GM18502 (cell line): ENCODE data around the gene AWAT2.

ENCODE experiments used
- ATAC-seq: cut with Tn5 transposase; IDR thresholded peaks from one replicate; pipeline ENCODE4 v1.9.1; 2021; ENCODE audit warnings: mild to moderate bottlenecking; ENCODE audit not compliant: unreplicated experiment, poor library complexity

AWAT2 gene

DNA sequence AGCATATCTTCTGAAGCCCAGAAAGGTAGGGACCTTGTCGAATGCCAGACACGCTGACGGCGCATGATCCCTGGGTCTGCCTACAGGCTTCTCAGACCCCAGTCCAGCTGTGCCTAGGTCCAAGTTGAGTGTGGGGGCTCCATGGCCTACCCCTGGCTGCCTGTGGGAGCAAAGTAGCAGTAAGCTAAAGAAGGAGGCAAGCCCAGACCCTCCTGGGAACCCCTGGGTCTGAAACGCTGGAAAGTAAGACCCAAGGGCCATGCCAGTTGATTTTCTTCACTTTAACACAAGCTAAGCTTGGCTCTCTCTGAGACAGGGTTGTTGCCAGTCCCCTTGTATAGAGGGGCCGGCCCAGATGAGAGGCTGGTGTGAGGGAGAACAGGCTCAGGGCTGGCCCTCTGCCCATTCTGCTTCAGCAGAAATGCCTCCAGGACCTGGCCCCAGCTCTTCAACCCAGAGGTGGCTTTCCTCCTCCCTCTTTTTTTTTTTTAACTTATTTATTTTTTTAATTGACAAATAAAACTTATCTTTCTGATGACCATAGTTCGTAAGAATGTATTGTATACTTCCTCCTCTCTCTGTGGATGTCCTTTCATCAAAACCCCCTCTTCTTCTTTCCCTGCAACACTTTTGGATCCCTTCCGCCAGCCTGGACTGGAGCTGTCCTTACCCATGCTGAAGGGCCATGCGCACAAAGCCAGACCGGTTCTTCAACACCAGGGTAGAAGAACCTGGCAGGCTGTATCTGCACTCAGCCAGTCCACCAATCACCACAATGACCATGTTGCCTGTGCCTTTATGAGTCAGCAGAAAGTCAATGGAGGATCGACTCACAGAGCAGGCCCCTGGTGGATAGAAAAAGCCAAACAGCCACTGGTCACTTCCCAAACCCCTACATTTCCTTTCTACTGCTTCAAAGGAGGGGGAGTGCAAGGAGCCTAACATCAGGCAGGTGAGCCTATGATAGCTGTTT lies 7.1 kb downstream of the AWAT2 start:
- peak; percentile 47 for ATAC-seq

GRCh38 chrX:70041993-70042392 lies 7.7 kb downstream of the AWAT2 start:
- ATAC-seq = no peak

DNA sequence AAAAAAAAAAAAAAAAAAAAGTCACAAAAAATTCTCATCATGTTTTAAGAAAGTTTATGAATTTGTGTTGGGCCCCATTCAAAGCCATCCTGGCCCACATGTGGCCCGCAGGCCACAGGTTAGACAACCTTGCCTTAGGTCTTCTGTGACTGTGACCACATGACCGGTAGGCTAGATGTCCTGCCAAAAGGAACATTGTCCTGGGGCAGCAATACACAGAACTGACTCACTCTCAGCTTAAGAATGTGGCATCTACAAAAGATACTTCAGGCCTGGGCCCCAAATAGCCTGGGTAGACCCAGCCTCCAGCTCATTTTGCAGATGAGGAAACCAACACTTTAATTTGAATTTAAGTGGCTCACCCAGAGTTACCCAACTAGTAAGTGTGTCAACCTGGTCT lies 10.0 kb downstream of the AWAT2 start:
- no peak for ATAC-seq

DNA sequence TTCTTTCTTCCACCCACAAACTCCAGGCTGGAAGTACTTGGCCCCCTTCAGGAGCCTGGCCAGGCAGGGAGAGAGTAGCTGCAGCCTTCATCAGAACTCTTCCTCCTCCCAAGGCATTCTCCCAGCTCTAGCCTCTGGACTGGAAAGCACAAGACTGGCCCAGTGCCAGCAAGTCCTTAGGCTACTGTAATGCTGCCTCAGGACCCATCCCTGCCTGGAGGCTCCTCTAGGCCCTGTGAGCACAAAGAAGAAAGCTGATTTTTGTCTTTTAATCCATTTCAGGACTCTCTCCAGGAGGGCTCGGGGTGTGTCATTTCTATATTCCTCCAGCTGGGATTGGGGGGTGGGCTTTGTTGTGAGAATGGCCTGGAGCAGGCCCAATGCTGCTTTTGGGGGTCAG lies 10.8 kb downstream of the AWAT2 start:
- no peak for ATAC-seq

DNA sequence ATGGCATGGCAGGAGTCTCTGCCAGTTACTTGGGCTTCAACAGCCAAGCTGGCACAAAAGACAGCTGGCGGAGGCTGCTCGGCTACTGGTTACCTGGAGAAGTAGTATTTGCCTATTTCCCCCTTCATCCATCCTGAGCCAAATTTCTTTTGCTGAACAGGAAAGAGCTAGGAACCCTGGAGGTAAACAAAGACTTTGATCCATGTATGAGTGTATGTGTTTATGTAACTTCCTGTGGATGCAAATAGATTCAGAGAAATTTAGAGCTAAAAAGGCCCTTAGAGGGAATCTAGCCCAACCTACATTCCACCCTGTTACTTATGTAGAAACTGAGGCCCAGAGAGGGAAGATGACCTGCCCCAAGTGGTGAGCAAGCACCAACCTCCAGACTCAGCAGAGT lies 11.2 kb downstream of the AWAT2 start:
- no peak for ATAC-seq

DNA sequence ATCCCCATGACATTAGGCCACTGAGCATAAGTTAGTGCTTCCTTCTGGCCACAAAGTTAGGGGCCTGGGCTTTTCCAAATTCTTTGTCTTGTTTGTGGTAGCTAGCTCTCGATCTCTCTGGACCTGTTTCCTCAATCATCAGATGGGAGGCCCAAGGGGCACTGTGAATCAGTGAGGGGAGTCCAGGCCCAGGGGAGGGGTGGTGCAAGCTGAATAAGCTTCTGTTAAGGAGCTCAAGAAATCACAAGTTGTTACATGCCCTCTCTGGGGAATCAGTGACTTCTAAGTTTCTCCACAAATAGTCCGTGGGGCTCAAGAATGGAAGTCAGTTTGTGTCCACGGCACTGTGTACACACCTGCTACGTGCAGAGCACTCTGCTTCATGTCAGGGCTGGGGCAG lies 15.1 kb downstream of the AWAT2 start:
- ATAC-seq = no peak

GRCh38 chrX:70033348-70034051 lies 16.2 kb downstream of the AWAT2 start:
- peak; percentile 74 for ATAC-seq

DNA sequence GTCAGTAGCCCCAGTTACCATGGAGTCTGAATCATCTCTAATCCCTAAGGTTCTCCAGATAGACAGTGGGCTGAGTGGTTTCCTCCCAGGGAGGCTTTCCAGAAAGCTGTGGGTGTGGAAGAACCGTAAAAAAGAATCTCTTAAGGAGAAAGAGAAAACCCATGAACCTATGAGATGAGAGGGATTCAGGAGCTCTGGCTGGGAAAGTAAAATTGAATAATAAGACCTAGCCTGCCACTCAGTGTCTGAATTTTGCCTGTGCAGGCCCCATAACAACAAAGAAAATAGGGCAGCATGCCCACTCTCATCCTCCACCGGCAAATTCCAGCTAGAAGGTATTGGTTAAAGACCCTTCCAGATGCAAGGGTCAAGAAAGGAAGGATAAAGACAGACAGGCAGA lies 16.9 kb downstream of the AWAT2 start:
- no peak for ATAC-seq

- ATAC-seq = peak; percentile 76
These were observed 19.4 kb downstream of the AWAT2 start for GRCh38 chrX:70030301-70030767.

DNA sequence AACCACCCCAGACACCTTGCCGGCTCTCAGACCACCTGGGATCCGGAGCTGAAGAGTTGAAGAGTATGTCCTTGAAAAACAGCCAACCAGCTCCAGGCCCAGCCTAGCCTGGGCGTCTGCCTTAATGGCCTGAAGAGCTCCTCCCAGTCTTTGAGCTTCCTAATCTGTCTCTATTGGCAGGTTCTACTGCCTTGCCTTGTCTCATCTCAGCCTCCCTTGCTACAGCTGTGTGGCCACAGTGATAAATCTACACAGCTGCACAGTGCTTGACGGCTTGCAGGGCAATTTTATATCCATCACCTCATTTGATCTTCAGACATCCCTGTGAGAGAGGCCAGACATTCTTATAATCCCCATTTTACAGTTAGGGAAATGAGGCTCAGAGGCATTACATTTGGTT lies 19.9 kb downstream of the AWAT2 start:
- no peak for ATAC-seq

DNA sequence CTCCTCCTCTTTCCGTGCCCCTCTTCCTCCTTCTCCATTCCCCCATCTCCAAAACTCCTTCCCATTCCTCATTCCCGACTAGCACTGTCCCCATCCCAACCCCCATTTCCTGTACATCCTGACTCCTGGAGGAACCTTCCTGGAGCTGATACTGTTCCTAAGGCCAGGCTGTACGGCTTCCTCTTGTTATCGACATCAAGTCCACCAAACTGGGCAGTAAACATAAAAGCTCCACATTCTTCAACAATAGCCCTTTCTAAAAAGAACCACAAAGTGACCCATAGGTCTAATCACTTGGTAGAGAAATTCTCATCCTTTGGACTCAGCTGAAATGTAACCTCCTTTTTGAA lies 22.9 kb downstream of the AWAT2 start:
- no peak for ATAC-seq

DNA sequence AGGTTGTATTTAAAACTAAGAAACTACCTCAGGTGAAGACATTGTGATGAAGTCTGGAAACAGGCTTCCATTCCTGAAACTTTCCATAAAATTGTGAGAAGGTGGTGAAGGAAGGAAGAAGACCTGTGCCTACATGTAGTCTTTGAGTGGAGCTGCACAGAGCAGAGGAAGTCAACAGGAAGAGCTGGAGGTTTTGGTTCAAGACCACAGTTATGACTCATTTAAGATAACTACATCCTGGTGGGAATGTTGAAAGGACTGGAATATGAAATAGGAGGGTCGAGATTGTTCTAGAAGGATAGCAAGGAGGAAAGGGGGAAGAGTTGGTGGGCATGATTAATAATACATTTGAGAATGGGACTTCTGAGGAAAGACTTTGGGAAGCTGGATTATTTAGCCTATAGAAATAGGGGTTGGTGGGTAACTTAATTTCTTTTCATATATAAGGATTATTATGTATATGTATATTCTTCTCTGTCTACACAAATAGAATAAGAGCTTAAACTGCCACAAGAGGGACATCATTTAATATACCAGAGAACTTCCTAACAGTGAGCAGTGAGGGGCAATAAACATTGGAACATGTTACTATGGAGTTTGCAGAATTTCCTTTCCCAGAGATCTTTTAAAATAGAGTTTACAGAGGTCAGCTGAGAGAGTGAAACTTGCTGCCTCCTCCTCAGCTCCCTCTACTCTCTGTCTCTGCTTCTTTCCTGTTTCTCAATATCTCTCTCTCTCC lies 23.5 kb downstream of the AWAT2 start:
- no peak for ATAC-seq

DNA sequence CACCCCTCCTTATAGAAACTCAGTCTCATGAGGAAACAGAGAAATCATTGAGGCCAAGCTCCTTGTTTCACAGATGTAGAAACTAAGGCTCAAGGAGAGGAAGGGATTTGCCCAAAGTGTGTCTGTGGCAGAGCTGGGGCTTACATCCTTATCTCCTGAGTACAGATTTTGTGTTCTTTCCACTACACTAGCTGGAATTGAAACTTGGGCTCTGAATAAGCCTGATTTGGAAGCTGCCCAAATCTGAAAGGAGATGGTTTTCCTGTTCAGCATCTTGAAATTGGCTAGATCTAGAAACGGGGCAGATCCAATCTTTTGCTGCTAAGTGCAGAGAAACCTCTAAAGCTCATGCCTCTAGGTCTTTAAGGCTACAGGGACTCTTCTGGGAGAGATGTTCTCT lies 24.3 kb downstream of the AWAT2 start:
- ATAC-seq = no peak

DNA sequence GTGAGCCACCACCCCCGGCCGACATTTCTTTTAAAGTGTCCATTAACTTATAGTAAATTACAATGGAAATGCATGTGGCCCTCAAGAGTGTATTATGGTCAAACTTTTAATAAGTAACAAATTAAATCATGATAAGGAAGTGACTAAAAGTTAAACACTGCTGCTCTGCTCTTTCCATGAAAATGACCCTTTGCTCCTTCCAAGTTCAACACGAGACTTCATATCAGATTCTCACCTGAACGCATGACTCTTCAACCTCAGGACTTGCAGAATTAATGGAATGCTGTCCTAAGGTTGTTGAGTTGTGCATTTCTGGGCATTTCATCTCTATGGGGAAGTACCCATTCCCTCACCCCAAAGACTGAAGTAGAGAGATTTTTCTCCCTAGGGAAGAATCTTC lies 27.1 kb downstream of the AWAT2 start:
- ATAC-seq = no peak

DNA sequence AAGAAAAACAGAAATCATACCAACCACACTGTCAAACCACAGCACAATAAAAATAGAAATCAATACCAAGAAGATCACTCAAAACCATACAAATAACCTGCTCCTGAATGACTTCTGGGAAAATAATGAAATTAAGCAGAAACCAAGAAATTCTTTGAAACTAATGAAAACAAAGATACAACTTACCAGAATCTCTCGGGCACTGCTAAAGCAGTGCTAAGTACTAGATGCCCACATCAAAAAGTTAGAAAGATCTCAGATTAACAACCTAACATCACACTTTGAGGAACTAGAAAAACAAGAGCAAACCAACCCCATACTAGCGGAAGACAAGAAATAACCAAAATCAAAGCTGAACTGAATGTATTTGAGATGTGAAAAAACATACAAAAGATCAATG lies 33.2 kb downstream of the AWAT2 start:
- no peak for ATAC-seq

DNA sequence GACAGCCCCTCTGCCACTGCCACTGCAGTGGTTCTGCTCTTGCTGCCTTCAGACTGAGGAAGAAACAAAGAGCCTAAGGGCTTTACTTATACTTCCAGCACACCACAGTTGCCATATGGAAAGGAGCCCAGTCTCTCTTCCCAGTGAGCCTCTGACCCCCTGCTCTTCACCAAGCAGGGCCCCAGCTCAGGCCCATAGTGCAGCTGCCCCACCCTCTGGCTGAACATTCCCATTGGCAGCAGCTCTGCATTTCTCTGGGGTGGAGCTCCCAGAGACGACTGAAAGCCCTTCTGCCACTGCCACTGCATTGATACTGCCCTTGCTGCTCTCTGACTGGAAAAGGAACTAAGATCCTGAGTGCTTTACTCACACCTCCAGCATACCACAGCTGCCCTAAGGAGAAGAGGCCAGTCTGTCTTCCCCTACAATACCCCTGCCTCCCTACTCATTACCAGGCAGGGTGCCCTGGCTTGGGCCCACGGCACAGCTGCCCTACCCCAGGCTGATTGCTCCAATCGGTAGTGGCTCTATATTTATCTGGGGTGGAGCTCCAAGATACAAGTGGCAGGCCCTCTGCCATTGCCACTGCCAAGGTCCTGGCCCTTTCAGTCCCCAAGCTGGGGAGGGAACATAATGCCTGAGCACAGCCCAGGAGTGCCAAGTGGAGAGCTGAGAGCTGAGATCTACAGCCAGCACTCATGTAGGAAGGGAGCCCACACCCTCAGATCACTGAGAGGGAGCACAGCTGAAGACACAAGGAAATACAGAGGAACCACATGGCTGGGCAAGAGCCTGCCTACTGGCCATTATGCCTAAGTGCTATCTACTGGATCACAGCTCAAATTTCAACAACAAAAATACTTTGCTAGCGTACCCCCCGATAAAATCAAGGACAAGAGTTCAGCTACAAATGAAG lies 36.0 kb downstream of the AWAT2 start:
- ATAC-seq = no peak

DNA sequence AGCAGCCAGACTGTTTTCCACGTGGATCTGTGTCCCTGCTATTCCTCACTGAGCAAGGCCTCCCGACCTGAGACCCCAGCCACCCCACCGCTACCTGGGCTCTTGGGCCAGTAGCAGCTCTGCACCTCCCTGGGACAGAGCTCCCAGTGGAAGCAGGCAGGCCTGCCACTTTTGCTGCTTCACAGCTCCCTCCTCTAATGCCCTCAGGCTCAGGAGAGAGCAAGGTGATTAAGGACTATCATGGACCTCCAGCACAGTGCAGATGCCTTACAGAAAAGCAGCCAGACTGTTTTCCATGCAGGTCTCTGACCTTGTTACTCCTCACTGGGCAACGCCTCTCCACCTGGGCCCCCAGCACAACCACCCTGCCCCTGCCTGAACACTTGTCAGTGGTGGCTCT lies 37.0 kb downstream of the AWAT2 start:
- ATAC-seq = no peak

DNA sequence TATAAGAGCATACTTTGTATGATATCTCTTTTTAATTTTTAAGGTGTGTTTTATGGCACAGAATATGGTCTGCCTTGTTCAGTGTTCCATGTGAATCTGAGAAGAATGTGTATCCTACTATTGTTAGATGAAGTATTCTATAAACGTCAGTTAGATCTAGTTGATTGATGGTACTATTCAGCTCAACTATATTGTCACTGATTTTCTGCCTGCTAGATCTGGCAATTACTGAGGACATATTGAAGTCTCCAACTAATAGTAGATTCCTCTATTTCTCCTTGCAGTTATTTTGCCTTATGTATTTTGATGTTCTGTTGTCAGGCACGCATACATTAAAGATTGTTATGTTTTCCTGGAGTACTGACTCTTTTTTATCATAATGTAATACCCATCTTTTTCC lies 39.8 kb downstream of the AWAT2 start:
- ATAC-seq = no peak

GRCh38 chrX:70009049-70009448 lies 40.7 kb downstream of the AWAT2 start:
- no peak for ATAC-seq

- ATAC-seq = no peak
These were observed 41.8 kb downstream of the AWAT2 start for GRCh38 chrX:70007946-70008345.
